Stimulated activated CD4-positive, alpha-beta T cell treated with anti-CD3 and anti-CD28 coated beads, TNF-alpha, amount 100 ng/mL, for 48 hours (primary cell): ENCODE results near the gene BFSP2.
"Not testable (repeated sequence)": the region's sequence is repeated elsewhere in the genome, so short reads cannot be mapped to it uniquely, and the experiment has no call there.

Experiments used
- DNase-seq, 3 donors: peaks; one replicate each; pipeline ENCODE4 v3.0.0-alpha.2; 2020; ENCODE audit warnings: low read depth in 3 of 3

Gene BFSP2

GRCh38 chr3:133457025-133457424 lies 57.2 kb downstream of the BFSP2 start:
- DNase-seq = no peak

DNA sequence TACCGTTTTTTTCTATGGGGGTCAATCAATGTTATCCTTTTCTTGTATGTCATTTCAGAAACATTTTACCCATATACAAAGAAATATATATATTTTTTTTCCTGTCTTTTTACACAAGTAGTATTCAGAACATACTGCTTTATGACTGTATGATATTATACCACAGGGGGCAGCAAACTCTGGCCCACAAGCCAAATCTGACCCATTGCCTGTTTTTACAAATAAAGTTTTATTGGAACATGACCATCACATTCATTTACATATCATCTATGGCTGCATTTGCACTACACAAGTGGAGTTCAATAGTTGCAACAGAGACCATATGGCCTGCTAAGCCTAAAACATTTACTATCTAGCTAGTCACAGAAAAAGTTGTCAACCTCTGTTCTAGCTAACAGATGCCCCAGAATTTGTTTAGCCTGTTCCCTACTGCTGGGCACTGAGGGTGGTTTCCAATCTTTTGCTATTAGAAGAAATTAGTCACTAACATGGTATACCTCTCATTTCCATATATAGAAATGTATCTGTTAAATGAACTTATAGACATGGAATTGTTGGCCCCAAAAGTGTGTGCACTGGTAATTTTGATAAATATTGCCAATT lies 57.7 kb downstream of the BFSP2 start:
- no peak for DNase-seq

GRCh38 chr3:133459400-133459799 lies 59.5 kb downstream of the BFSP2 start:
- DNase-seq = no peak

DNA sequence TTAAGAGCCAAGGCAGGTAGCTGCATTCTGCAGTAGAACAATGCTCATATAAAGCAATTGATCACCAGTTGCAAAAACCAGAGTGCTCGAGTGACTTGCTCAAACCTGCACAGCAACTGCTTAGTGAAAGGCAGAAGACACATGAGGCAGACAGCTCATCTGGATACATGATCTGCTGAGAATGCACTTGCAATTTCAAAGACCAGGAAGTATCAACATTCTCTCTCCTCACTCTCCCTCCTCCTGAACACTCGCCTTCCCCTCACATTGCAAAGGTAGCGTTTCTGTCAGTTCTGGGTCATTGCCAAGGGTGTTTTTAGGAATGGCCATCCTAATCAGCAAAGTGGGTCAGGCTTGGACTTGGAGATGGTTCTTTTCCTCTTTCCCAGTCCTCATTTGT lies 61.0 kb downstream of the BFSP2 start:
- no peak for DNase-seq

DNA sequence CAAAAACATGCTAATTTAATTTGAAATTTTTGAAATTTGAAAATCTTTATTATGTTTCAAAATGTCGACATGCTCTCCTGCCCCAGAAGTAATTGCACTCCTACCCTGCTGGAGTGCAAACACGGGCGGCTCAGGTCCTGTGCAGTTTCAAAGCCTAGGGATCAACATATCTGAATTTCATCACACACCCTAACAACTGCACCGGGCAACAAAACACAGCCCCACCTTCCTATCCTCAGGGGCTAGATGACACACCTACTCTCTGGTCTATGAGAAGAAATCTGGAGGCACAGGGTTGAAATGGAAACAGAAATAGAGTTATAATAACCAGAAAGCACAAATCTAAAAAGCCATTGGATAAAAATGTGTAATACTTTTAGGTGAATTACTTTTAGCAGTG lies 61.4 kb downstream of the BFSP2 start:
- DNase-seq = no peak

DNA sequence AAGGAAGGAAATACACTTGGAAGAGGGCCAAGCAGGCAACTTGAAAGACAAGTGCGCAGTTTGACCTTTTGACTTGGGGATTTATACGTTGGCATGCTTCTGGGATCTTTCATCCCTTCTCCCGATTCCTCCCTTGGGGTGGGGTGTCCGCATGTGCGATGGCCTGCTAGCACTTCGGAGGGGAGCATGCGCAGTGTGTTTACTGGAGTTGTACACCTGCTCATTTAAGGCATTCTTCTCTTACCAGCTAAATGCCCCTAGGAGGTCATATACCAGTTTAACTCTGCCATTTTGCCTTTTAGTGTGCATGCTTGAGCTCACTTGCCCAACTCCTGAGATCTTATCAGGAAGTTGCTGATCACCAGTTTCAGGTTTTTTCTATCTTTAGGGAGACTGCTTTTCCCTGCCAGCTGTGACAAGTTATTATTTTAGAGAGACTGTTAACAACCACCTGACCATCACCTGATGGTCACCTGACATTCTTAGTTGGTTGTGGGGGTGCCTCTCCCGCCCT lies 63.5 kb downstream of the BFSP2 start:
- no peak for DNase-seq

- no peak for DNase-seq
Observed at GRCh38 chr3:133464573-133464972, 64.7 kb downstream of the BFSP2 start.

GRCh38 chr3:133466531-133467386 lies 66.9 kb downstream of the BFSP2 start:
- DNase-seq = no peak

DNA sequence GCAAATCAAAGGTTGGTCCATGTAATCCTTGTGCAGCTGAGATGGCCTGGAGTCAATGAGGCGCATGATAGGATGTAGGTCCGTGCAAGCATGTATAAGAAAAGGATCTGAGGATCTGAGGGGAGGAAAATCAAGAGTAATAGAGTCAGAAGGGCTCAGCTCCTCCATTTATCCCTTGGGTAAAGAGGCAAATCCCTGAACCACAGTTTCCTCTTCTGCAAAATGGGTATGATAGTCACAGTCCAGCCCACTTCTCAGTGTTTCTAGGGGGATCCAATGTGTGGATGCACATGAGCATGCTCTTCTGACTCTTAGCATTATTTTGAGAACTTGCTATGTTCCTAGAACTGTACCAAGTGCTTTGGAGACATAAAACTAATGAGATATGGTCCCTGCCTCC lies 67.9 kb downstream of the BFSP2 start:
- DNase-seq = no peak

DNA sequence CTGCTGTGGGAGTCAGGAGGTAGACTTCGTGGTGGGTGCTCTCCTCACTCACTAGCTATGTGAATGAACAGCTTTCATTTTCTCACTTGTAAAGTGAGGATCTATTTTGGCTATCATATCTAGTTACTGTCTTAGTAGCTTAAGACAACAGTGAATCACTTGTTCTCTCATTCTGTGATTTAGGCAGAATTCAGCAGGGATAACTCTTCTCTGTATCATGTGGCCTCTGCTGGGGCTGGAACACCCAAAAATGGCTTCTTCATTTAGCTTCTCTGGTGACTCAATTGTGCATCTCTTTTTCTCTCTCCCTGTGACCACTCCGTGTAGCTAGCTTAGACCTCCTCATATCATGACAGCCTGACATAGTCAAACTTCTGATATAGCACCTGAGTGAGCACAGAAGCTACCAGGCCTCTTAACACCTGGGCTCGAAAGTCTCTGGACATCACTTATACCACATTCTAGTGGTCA lies 68.4 kb downstream of the BFSP2 start:
- DNase-seq = no peak

DNA sequence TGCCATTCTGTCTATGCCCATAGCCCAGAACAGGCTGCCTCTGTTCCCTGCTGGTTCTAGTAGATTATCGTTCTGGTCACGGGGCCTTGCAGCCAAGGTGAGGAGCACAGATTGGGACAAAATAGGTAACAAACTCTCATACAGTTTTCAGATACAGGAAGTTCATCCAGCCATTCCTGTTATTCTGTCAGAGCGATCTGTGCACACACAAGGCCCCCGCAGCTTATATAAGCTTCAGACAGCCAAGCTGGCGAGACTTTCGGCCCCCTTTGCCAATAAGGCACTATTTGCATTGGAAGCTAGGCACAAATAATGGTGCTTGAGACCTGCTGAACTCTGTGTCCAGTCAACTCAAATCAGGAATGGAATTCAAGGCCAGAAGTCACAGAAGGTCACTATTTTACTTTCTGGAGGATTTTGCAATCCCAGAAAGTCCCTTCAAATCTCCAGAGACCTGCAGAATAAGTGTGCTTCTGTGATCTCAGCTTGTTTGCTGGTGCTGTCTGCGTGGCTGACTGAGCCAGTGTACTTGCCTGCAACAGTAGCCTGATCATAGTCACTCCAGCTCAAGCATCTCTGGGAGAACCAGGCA lies 69.4 kb downstream of the BFSP2 start:
- DNase-seq = no peak

DNA sequence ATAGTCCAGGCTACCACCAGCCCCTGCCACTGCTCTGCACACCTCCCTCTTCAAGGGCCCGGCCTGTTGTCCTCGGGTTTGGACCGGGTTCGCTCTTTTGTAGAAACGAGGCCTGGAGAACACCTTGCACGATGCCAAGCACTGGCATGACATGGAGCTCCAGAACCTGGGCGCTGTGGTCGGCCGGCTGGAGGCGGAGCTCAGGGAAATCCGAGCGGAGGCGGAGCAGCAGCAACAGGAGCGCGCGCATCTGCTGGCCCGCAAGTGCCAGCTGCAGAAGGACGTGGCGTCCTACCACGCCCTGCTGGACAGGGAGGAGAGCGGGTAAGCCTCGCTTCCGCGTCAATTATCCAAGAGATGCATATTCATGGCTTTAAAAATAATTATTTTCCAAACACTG lies 72.4 kb downstream of the BFSP2 start:
- DNase-seq = no peak

DNA sequence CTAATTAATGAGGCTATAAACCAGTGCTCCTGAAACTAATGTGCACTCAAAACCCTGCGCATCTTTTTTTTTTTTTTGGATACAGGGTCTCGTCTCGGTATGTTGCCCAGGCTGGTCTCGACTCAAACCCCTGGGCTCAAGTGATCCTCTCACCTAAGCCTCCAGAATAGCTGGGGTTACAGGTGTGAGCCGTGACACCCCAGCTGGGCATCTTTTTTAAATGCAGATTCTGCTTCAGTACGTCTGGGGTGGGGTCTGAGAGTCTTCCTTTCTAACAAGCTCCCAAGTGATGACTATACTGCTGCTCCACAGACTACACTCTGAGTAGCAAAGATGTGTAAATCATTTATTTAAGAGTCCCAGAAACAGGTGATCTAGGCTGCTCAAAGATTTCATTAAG lies 73.0 kb downstream of the BFSP2 start:
- no peak for DNase-seq

- DNase-seq = not testable (repeated sequence)
Observed at GRCh38 chr3:133473472-133474191, 73.8 kb downstream of the BFSP2 start.

GRCh38 chr3:133474251-133474801 lies 74.5 kb downstream of the BFSP2 start:
- DNase-seq = no peak

DNA sequence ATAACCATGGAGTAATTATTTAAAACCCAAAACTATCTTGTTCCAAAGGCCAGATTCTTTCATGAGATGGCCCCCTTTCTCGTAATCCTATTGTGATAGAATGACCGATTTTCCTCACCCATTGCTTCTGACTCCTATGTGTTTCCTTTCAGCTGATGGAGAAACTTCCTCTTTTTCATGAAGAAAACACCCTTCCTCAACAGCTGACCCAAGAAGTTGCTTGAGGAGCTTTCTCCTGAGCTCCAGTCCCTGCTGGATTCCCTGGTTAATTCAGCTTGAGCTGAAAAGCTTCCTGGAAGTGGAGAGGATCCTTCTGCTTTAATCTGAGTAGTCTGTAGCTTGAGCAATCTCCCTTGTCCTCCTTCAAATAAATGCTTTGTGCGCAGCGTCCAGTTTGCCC lies 75.0 kb downstream of the BFSP2 start:
- DNase-seq = no peak

DNA sequence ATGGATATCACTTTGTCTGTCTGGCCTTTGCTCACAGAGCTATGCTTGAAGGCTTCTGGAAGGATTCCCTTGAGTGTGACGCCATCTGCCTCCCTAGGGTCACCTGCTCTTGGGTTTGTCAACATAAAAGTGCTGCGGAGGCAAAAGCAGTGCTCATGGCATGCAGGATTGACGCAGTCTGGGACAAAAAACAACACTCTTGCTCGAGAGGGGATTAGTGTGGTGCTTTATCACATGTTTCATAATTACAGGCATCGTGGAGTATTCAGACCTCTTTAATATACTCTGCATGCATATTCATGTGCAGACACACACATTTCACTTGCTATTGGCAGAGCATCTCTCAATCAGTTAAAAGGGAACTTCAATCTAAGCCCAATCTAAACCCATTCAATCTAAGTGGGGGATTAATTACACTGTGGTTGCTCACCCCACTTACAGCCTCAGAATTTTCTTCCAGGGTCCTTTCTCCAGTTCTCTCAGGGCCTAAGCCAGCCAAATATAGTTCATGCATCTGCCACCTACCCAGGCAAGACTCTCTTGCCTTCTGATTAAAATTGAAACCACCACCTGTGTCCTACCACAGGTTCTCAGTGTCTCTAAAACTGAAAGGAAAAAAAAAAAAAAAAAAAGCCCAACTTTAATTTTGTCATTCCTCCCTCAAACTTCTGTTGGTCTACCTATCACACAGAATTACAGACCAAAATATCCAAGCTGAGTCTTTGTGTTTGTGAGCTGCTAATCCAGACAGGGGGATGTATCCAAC lies 75.6 kb downstream of the BFSP2 start:
- no peak for DNase-seq

GRCh38 chr3:133476971-133477375 lies 77.1 kb downstream of the BFSP2 start:
- DNase-seq = no peak

GRCh38 chr3:133477487-133477886 lies 77.6 kb downstream of the BFSP2 start:
- DNase-seq = no peak

GRCh38 chr3:133478624-133479023 lies 78.8 kb downstream of the BFSP2 start:
- DNase-seq = no peak

DNA sequence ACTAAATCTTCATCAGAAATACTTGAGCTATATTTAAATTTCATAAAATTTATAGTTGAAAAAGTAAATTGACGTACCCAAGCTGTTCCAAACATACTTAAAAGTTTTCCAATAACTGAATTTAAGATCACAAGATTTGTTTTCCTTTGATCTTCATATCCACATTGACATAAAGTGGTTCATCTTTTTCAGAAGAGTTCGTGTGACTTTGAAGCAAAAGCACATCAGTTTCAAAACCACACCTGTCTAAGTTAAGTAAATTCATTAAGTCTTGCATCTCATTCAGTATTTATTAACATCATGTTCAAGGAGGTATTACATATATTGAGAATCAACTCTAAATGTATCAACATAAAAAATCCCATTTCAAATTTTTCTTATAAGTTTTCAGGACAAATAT lies 79.5 kb downstream of the BFSP2 start:
- DNase-seq = no peak
